H9 (cell line): Measurements from ENCODE around the gene LRP1. TPM values are rescaled to one million over a fixed set of nuclear protein-coding genes. Genes with fewer than 3 reads are reported as not detected.
A peak's percentile ranks its signal among the peaks of the same experiment; 100 is the strongest.

Experiments used
- DNase-seq: peaks from one replicate; pipeline ENCODE4 v3.0.0-alpha.2; 2017
- H2AFZ ChIP-seq: one replicate; pipeline ENCODE4 v1.6.1; 2013; ENCODE audit warnings: mild to moderate bottlenecking, low read length, control low read depth, moderate library complexity
- H2AK5ac ChIP-seq: 2 replicates; pipeline ENCODE4 v1.6.1; 2013; ENCODE audit warnings: low read length, control low read depth, mixed read lengths; ENCODE audit not compliant: insufficient read length
- H2BK120ac ChIP-seq: one replicate; pipeline ENCODE4 v1.6.1; 2013; ENCODE audit warnings: low read depth, mild to moderate bottlenecking, low read length, control low read depth, inconsistent platforms; ENCODE audit not compliant: poor library complexity, severe bottlenecking
- H2BK12ac ChIP-seq: 2 replicates; pipeline ENCODE4 v1.6.1; 2013; ENCODE audit warnings: low read length, control low read depth, mixed read lengths, low read depth; ENCODE audit not compliant: insufficient read length
- H2BK15ac ChIP-seq: 2 replicates; pipeline ENCODE4 v1.6.1; 2013; ENCODE audit warnings: low read depth, low read length, control low read depth
- H2BK20ac ChIP-seq: one replicate; pipeline ENCODE4 v1.6.1; 2013; ENCODE audit warnings: low read depth, mild to moderate bottlenecking, low read length, control low read depth, inconsistent platforms; ENCODE audit not compliant: poor library complexity, severe bottlenecking
- H2BK5ac ChIP-seq: 2 replicates; pipeline ENCODE4 v1.6.1; 2013; ENCODE audit warnings: low read length, control low read depth, mixed read lengths; ENCODE audit not compliant: insufficient read length
- H3K14ac ChIP-seq: 2 replicates; pipeline ENCODE4 v1.6.1; 2013; ENCODE audit warnings: low read length, control low read depth; ENCODE audit not compliant: insufficient read depth
- H3K18ac ChIP-seq: 2 replicates; pipeline ENCODE4 v1.6.1; 2013; ENCODE audit warnings: low read depth, mild to moderate bottlenecking, mixed read lengths, low read length, control low read depth; ENCODE audit not compliant: insufficient read length
- H3K23ac ChIP-seq: 2 replicates; pipeline ENCODE4 v1.6.1; 2013; ENCODE audit warnings: low read length, control low read depth, mixed read lengths, low read depth; ENCODE audit not compliant: insufficient read length
- H3K23me2 ChIP-seq: 2 replicates; pipeline ENCODE4 v1.6.1; 2013; ENCODE audit warnings: low read depth, mild to moderate bottlenecking, mixed read lengths, low read length, control low read depth; ENCODE audit not compliant: insufficient read length, poor library complexity, severe bottlenecking
- H3K27ac ChIP-seq: 2 replicates; pipeline ENCODE4 v1.5.1; 2013; ENCODE audit warnings: low read length, control low read depth, mixed read lengths, low read depth; ENCODE audit not compliant: insufficient read length
- H3K27me3 ChIP-seq: 2 replicates; pipeline ENCODE4 v1.6.1; 2013; ENCODE audit warnings: low read length, control low read depth, inconsistent platforms; ENCODE audit not compliant: insufficient read depth
- H3K4ac ChIP-seq: 2 replicates; pipeline ENCODE4 v1.6.1; 2013; ENCODE audit warnings: low read depth, mild to moderate bottlenecking, control low read depth, inconsistent platforms, low read length, moderate library complexity
- H3K4me1 ChIP-seq: 2 replicates; pipeline ENCODE4 v1.6.1; 2013; ENCODE audit warnings: low read length, control low read depth, inconsistent platforms; ENCODE audit not compliant: insufficient read depth
- H3K4me2 ChIP-seq: 2 replicates; pipeline ENCODE4 v1.6.1; 2013; ENCODE audit warnings: low read length, control low read depth, mixed read lengths; ENCODE audit not compliant: insufficient read length, insufficient read depth
- H3K56ac ChIP-seq: 2 replicates; pipeline ENCODE4 v1.6.1; 2013; ENCODE audit warnings: low read depth, mild to moderate bottlenecking, mixed read lengths, low read length, control low read depth; ENCODE audit not compliant: insufficient read length
- H3K79me1 ChIP-seq: 2 replicates; pipeline ENCODE4 v1.6.1; 2013; ENCODE audit warnings: low read depth, mild to moderate bottlenecking, moderate library complexity, low read length, control low read depth, inconsistent platforms; ENCODE audit not compliant: insufficient read depth, poor library complexity, severe bottlenecking
- H3K79me2 ChIP-seq: 2 replicates; pipeline ENCODE4 v1.6.1; 2013; ENCODE audit warnings: low read length, control low read depth, inconsistent platforms; ENCODE audit not compliant: insufficient read depth
- H3K9ac ChIP-seq: 2 replicates; pipeline ENCODE4 v1.6.1; 2013; ENCODE audit warnings: low read length, control low read depth, mixed read lengths; ENCODE audit not compliant: insufficient read length; ENCODE audit errors: extremely low read depth
- H3K9me3 ChIP-seq: one replicate; pipeline ENCODE4 v1.6.1; 2013; ENCODE audit warnings: low read depth, low read length, inconsistent platforms; ENCODE audit not compliant: control insufficient read depth
- H3T11ph ChIP-seq: one replicate; pipeline ENCODE4 v1.6.1; 2013; ENCODE audit warnings: mild to moderate bottlenecking, low read length, control low read depth, inconsistent platforms
- H4K20me1 ChIP-seq: one replicate; pipeline ENCODE4 v1.6.1; 2013; ENCODE audit not compliant: control insufficient read depth, insufficient read length, insufficient read depth
- H4K5ac ChIP-seq: 2 replicates; pipeline ENCODE4 v1.6.1; 2013; ENCODE audit warnings: low read depth, mild to moderate bottlenecking, mixed read lengths, low read length, control low read depth; ENCODE audit not compliant: insufficient read length
- H4K8ac ChIP-seq: replicated peaks from 2 replicates; pipeline ENCODE4 v1.6.1; 2013; ENCODE audit warnings: low read length, control low read depth, mixed read lengths, low read depth; ENCODE audit not compliant: insufficient read length
- H4K91ac ChIP-seq: 2 replicates; pipeline ENCODE4 v1.6.1; 2013; ENCODE audit warnings: low read depth, mild to moderate bottlenecking, moderate library complexity, mixed read lengths, low read length, control low read depth; ENCODE audit not compliant: insufficient read length
- H3K27ac Mint-ChIP-seq, 3 experiments: 2 replicates in 2 of 3; 3 replicates in 1 of 3; pipeline ENCODE4 v1.8.0; 2020 to 2021; ENCODE audit warnings: mixed read lengths in 3 of 3, mild to moderate bottlenecking in 1 of 3, moderate library complexity in 1 of 3
- H3K27me3 Mint-ChIP-seq: 2 replicates; pipeline ENCODE4 v1.8.0; 2021; ENCODE audit warnings: low read depth, mild to moderate bottlenecking, moderate library complexity, mixed read lengths
- H3K36me3 Mint-ChIP-seq, 3 experiments: 2 replicates in 2 of 3; 3 replicates in 1 of 3; pipeline ENCODE4 v1.8.0; 2020 to 2021; ENCODE audit warnings: low read depth in 3 of 3, mixed read lengths in 3 of 3; ENCODE audit not compliant: insufficient read depth in 1 of 3
- H3K4me1 Mint-ChIP-seq, 2 experiments: 2 replicates each; pipeline ENCODE4 v1.8.0; 2020; ENCODE audit warnings: mixed read lengths in 2 of 2
- H3K4me3 Mint-ChIP-seq, 2 experiments: 2 replicates in 1 of 2; 3 replicates in 1 of 2; pipeline ENCODE4 v1.8.0; 2020 to 2021; ENCODE audit warnings: mild to moderate bottlenecking in 2 of 2, mixed read lengths in 2 of 2, moderate library complexity in 1 of 2
- H3K9me3 Mint-ChIP-seq, 2 experiments: 2 replicates in 1 of 2; 3 replicates in 1 of 2; pipeline ENCODE4 v1.8.0; 2020; ENCODE audit warnings: mild to moderate bottlenecking in 2 of 2, mixed read lengths in 2 of 2, moderate library complexity in 1 of 2
- WGBS: extraction: QIAGEN DNeasy Blood & Tissue Kit; methylation state at CpG from one replicate; pipeline ENCODE4 v1.1.7; 2013; ENCODE audit warnings: missing lambda C conversion rate, low lambda C conversion rate, mixed read lengths; ENCODE audit not compliant: insufficient read length; ENCODE audit errors: extremely low coverage; 5-methylcytosine and 5-hydroxymethylcytosine counted together
- total RNA-seq: library from RNA; stranded (reverse); gene quantifications from 2 replicates; pipeline ENCODE4 v1.2.1, GENCODE V29; 2021
- TF ChIP-seq, protein P1 (sequence below): fragments of 200-600 bp; sonication (generic); conservative IDR thresholded peaks from 3 replicates; pipeline ENCODE4 v1.8.0; 2021; ENCODE audit warnings: antibody characterized with exemption, mild to moderate bottlenecking

The LRP1 gene
- total RNA-seq, 1 experiment from 2014 or later = 115 TPM

- Histone ChIP-seq H3T11ph (no peak overlapping the region), H2AFZ (no peak overlapping the region), H3K79me1 (no peaks in the 10 kb centered on the region), H2BK120ac (no peak overlapping the region), H4K20me1 (no peaks in the 10 kb centered on the region), H2BK15ac (no peak overlapping the region), H2AK5ac (no peak overlapping the region), H2BK20ac (no peak overlapping the region), H3K79me2 (no peaks in the 10 kb centered on the region), H3K4ac (no peak overlapping the region), H3K9me3 (no peaks in the 10 kb centered on the region), H4K91ac (no peak overlapping the region), H4K5ac (no peak overlapping the region), H3K56ac (no peak overlapping the region), H3K14ac (no peak overlapping the region), H3K27ac (no peak overlapping the region), H2BK5ac (no peak overlapping the region), H3K4me1 (no peaks in the 10 kb centered on the region), H4K8ac (no peak overlapping the region), H3K23me2 (no peaks in the 10 kb centered on the region), H3K9ac (no peak overlapping the region), H3K23ac (no peak overlapping the region), H3K27me3 (no peaks in the 10 kb centered on the region), H3K18ac (no peak overlapping the region), H2BK12ac (no peak overlapping the region), H3K4me2 (no peak overlapping the region)
- Mint-ChIP-seq H3K36me3 (peaks cover 36 to 96% (median 94%) of the 10 kb centered on the region in 3 experiments; a peak in 6 of 7 replicates), H3K27ac (peak overlapping the region in 1 of 3 experiments; percentile 75; a peak in 1 of 7 replicates), H3K9me3 (no peaks in the 10 kb centered on the region), H3K4me3 (no peak overlapping the region), H3K4me1 (peaks cover 12 to 28% of the 10 kb centered on the region in 2 experiments), H3K27me3 (no peaks in the 10 kb centered on the region)
- TF ChIP-seq, protein P1, sequence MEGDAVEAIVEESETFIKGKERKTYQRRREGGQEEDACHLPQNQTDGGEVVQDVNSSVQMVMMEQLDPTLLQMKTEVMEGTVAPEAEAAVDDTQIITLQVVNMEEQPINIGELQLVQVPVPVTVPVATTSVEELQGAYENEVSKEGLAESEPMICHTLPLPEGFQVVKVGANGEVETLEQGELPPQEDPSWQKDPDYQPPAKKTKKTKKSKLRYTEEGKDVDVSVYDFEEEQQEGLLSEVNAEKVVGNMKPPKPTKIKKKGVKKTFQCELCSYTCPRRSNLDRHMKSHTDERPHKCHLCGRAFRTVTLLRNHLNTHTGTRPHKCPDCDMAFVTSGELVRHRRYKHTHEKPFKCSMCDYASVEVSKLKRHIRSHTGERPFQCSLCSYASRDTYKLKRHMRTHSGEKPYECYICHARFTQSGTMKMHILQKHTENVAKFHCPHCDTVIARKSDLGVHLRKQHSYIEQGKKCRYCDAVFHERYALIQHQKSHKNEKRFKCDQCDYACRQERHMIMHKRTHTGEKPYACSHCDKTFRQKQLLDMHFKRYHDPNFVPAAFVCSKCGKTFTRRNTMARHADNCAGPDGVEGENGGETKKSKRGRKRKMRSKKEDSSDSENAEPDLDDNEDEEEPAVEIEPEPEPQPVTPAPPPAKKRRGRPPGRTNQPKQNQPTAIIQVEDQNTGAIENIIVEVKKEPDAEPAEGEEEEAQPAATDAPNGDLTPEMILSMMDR = no peak
- DNase-seq = no peak
- WGBS = no CpG with 5 or more reads among the region's 7 CpGs
Observed at GRCh38 chr12:57142727-57143126, 14.4 kb downstream of the LRP1 start.
